ENCODE data around the gene BAIAP2.

BAIAP2 gene

DNA sequence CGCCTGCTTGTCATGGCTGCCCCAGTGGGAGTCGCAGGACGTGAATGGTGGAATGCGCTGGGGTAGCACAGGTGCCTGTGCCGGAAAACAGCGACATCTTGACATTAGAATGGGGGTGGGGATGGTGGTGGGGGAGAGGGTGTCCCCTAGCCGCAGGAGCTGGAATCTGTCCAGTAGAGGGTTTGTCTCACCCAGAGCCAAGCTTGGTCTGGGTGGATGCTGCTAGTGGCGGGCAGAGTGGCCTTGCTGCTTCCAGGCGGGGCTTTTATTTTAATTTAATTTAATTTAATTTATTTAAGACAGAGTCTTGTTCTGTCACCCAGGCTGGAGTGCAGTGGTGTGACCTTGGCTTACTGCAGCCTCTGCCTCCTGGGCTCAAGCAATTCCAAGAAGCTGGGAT is 7.7 kb downstream of the BAIAP2 start:
- Histone ChIP-seq H2AFZ (ENCODE audit: low read length) (no peak overlapping the region), H3K9ac (ENCODE audit: low read length) (no peak overlapping the region), H3K9me3 (replicated peaks; ENCODE audit: insufficient read depth, low read length) (no peaks in the 10 kb centered on the region), H3K36me3 (replicated peaks; ENCODE audit: insufficient read depth, low read length) (no peaks in the 10 kb centered on the region), H3K4me1 (ENCODE audit: low read length) (no peaks in the 10 kb centered on the region), H3K4me2 (ENCODE audit: low read depth, low read length) (no peak overlapping the region), H3K79me2 (ENCODE audit: low read length) (no peaks in the 10 kb centered on the region), H3K4me3 (ENCODE audit: low read length) (no peak overlapping the region), H3K27ac (ENCODE audit: low read length) (no peak overlapping the region), H3F3A (ENCODE audit: insufficient read depth, low read length) (no peaks in the 10 kb centered on the region), H3K9me2 (replicated peaks; ENCODE audit: insufficient read depth, low read length) (no peaks in the 10 kb centered on the region), H3K27me3 (replicated peaks; ENCODE audit: insufficient read depth, low read length) (peaks cover 99% of the 10 kb centered on the region), H4K20me1 (ENCODE audit: insufficient read depth, low read length) (no peaks in the 10 kb centered on the region)
- DNase-seq = no peak
- no peak for TF ChIP-seq EZH2phosphoT487 (IDR thresholded peaks at IDR 0.05; ENCODE audit: low read length)
- TF ChIP-seq CTCF (IDR thresholded peaks at IDR 0.05; ENCODE audit: low read length) = no peak
- no peak for TF ChIP-seq EZH2 (optimal IDR thresholded peaks at IDR 0.05; ENCODE audit: low read depth, low read length)

DNA sequence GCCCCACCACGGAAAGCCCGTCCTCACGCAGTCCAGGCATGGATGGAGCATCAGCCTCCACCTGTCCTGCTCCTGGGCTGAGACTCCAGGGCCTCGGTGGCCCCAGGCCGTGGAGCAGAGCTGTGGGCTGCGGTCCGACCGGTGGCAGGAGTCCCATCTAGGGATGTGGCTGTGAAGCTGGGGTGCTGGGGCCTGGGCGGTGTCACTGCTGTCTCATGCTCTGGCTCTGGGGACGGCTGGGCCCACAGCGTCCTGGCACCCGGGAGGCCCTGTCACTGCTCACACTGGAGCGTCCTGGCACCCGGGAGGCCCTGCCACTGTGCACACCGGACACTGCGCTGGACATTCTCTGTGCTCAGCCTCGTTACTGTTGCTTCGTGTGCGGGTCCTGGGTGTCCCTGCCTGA is 8.4 kb downstream of the BAIAP2 start:
- H3K4me1 ChIP-seq (ENCODE audit: low read length) = no peaks in the 10 kb centered on the region
- H3K4me2 ChIP-seq (ENCODE audit: low read depth, low read length) = no peak overlapping the region
- H3F3A ChIP-seq (ENCODE audit: insufficient read depth, low read length) = no peaks in the 10 kb centered on the region
- H3K79me2 ChIP-seq (ENCODE audit: low read length) = no peaks in the 10 kb centered on the region
- H3K27ac ChIP-seq (ENCODE audit: low read length) = no peak overlapping the region
- H3K36me3 ChIP-seq (replicated peaks; ENCODE audit: insufficient read depth, low read length) = no peaks in the 10 kb centered on the region
- no peak for DNase-seq
- H4K20me1 ChIP-seq (ENCODE audit: insufficient read depth, low read length) = no peaks in the 10 kb centered on the region
- H3K4me3 ChIP-seq (ENCODE audit: low read length) = no peak overlapping the region
- TF ChIP-seq EZH2 (optimal IDR thresholded peaks at IDR 0.05; ENCODE audit: low read depth, low read length) (no peak), CTCF (IDR thresholded peaks at IDR 0.05; ENCODE audit: low read length) (no peak), EZH2phosphoT487 (IDR thresholded peaks at IDR 0.05; ENCODE audit: low read length) (no peak)
- no peak overlapping the region for H3K9ac ChIP-seq (ENCODE audit: low read length)
- H2AFZ ChIP-seq (ENCODE audit: low read length) = no peak overlapping the region
- H3K9me3 ChIP-seq (replicated peaks; ENCODE audit: insufficient read depth, low read length) = no peaks in the 10 kb centered on the region
- peaks cover 97% of the 10 kb centered on the region for H3K27me3 ChIP-seq (replicated peaks; ENCODE audit: insufficient read depth, low read length)
- H3K9me2 ChIP-seq (replicated peaks; ENCODE audit: insufficient read depth, low read length) = no peaks in the 10 kb centered on the region

DNA sequence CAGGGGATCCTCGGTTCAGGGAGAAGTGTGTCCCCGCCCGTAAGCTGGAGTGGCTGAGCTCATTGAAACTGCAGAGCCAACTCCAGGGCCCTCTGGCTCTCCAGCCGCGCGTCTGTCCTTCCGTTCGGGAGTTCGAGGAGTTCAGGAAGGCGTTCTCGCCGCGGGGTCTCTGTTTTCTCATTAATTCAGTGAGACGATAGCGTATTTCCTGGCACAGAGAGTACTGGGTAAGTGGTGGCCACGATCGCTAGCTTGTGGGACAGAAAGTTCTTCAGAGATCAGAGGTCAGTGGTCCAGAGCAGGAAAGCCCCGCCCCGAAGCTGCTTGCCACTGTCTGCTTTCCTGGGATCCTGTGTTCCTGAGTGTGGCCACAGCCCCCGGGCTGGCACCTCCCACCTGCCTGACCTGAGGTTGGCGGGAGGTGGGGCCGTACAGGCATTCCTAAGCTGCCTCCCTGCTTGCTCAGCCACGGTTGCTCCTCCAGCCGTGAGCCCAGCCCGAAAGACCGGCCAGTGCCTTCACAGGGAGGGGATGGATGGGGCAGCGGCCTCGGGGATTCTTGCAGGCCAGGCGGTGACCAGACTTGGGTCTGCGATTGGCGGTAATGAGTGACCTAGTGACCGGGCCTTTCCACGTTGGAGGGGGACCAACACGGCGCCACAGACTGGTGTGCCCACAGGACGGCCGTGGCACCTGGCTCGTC is 8.9 kb downstream of the BAIAP2 start:
- TF ChIP-seq EZH2 (optimal IDR thresholded peaks at IDR 0.05; ENCODE audit: low read depth, low read length) = no peak
- Histone ChIP-seq H3K4me3 (ENCODE audit: low read length) (no peak overlapping the region), H3K27ac (ENCODE audit: low read length) (no peak overlapping the region), H3K79me2 (ENCODE audit: low read length) (no peaks in the 10 kb centered on the region), H4K20me1 (ENCODE audit: insufficient read depth, low read length) (no peaks in the 10 kb centered on the region), H3F3A (ENCODE audit: insufficient read depth, low read length) (no peaks in the 10 kb centered on the region), H3K36me3 (replicated peaks; ENCODE audit: insufficient read depth, low read length) (no peaks in the 10 kb centered on the region), H3K4me1 (ENCODE audit: low read length) (no peaks in the 10 kb centered on the region), H3K9ac (ENCODE audit: low read length) (no peak overlapping the region), H3K9me2 (replicated peaks; ENCODE audit: insufficient read depth, low read length) (no peaks in the 10 kb centered on the region), H3K27me3 (replicated peaks; ENCODE audit: insufficient read depth, low read length) (peaks cover 97% of the 10 kb centered on the region), H3K9me3 (replicated peaks; ENCODE audit: insufficient read depth, low read length) (no peaks in the 10 kb centered on the region), H2AFZ (ENCODE audit: low read length) (no peak overlapping the region), H3K4me2 (ENCODE audit: low read depth, low read length) (no peak overlapping the region)
- no peak for DNase-seq

DNA sequence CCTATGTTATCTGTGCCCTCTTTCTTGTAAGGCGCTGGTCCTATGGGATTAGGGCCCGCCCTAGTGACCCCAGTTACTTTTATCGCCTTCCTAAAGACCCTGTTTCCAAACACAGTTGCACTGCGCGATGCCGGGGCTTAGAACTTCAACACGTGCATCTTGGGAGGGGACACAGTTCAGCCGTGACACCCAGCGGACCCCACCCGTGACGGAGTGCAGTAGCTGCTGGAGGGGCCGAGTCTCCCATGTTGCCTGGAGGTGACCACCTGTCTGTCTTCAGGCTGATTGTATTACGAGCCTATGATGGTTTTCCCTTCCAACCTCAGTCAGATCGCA is 9.4 kb downstream of the BAIAP2 start:
- Histone ChIP-seq H2AFZ (ENCODE audit: low read length) (no peak overlapping the region), H3K9ac (ENCODE audit: low read length) (no peak overlapping the region), H3K36me3 (replicated peaks; ENCODE audit: insufficient read depth, low read length) (no peaks in the 10 kb centered on the region), H3K4me1 (ENCODE audit: low read length) (peaks cover 3% of the 10 kb centered on the region; the same call in 1 of the 2 replicates), H4K20me1 (ENCODE audit: insufficient read depth, low read length) (no peaks in the 10 kb centered on the region), H3K9me3 (replicated peaks; ENCODE audit: insufficient read depth, low read length) (no peaks in the 10 kb centered on the region), H3K79me2 (ENCODE audit: low read length) (no peaks in the 10 kb centered on the region), H3K27me3 (replicated peaks; ENCODE audit: insufficient read depth, low read length) (peaks cover 97% of the 10 kb centered on the region), H3K9me2 (replicated peaks; ENCODE audit: insufficient read depth, low read length) (no peaks in the 10 kb centered on the region), H3K4me3 (ENCODE audit: low read length) (no peak overlapping the region), H3K27ac (ENCODE audit: low read length) (no peak overlapping the region), H3K4me2 (ENCODE audit: low read depth, low read length) (no peak overlapping the region), H3F3A (ENCODE audit: insufficient read depth, low read length) (no peaks in the 10 kb centered on the region)
- DNase-seq = no peak
- TF ChIP-seq EZH2phosphoT487 (IDR thresholded peaks at IDR 0.05; ENCODE audit: low read length) (no peak), CTCF (IDR thresholded peaks at IDR 0.05; ENCODE audit: low read length) (no peak), EZH2 (optimal IDR thresholded peaks at IDR 0.05; ENCODE audit: low read depth, low read length) (no peak)
